SU-DHL-6 (cell line): Measurements from ENCODE around the gene LEPROT.

Source experiments
- H2AFZ ChIP-seq: fragments of 200-600 bp; sonication (generic); 2 replicates; pipeline ENCODE4 v1.6.1; 2014; ENCODE audit warnings: low read depth, mild to moderate bottlenecking, moderate library complexity, mixed read lengths, antibody characterized with exemption, low read length; ENCODE audit not compliant: severe bottlenecking
- H3F3A ChIP-seq: fragments of 200-600 bp; shearing (Covaris generic); 2 replicates; pipeline ENCODE4 v1.6.0; 2016; ENCODE audit warnings: antibody characterized with exemption, mild to moderate bottlenecking; ENCODE audit not compliant: insufficient read depth
- H3K27ac ChIP-seq: fragments of 200-600 bp; sonication (generic); 2 replicates; pipeline ENCODE4 v1.5.1; 2016; ENCODE audit warnings: low read depth, mild to moderate bottlenecking, low read length, moderate library complexity, mixed read lengths
- H3K27me3 ChIP-seq: fragments of 200-600 bp; sonication (generic), shearing (Covaris generic); 2 replicates; pipeline ENCODE4 v1.6.0; 2014; ENCODE audit warnings: mild to moderate bottlenecking, low read length
- H3K36me3 ChIP-seq: fragments of 200-600 bp; sonication (generic); 2 replicates; pipeline ENCODE4 v1.6.1; 2014; ENCODE audit warnings: mild to moderate bottlenecking, low read length, mixed read lengths
- H3K4me2 ChIP-seq: fragments of 300-600, 200-600 bp; shearing (Covaris generic), sonication (generic); 2 replicates; pipeline ENCODE4 v1.6.0; 2014; ENCODE audit warnings: low read length, low read depth, mild to moderate bottlenecking; ENCODE audit not compliant: poor library complexity, severe bottlenecking
- H3K4me3 ChIP-seq: fragments of 200-600 bp; sonication (generic); 2 replicates; pipeline ENCODE4 v1.5.1; 2014; ENCODE audit warnings: antibody characterized with exemption, low read length, mild to moderate bottlenecking, mixed read lengths; ENCODE audit not compliant: insufficient read depth, poor library complexity, severe bottlenecking
- H3K79me2 ChIP-seq: fragments of 200-600 bp; sonication (generic); 2 replicates; pipeline ENCODE4 v1.6.1; 2014; ENCODE audit warnings: mild to moderate bottlenecking, low read length, moderate library complexity; ENCODE audit not compliant: insufficient read depth
- H3K9ac ChIP-seq: fragments of 200-600 bp; sonication (generic); 2 replicates; pipeline ENCODE4 v1.7.0; 2014; ENCODE audit warnings: mild to moderate bottlenecking, low read length
- H3K9me2 ChIP-seq: fragments of 200-600 bp; sonication (generic); replicated peaks from 2 replicates; pipeline ENCODE4 v1.6.1; 2014; ENCODE audit warnings: low read length; ENCODE audit not compliant: insufficient read depth
- H3K9me3 ChIP-seq: fragments of 200-600 bp; sonication (generic); 2 replicates; pipeline ENCODE4 v1.6.1; 2014; ENCODE audit warnings: low read length, mixed read lengths; ENCODE audit not compliant: insufficient read depth
- H4K20me1 ChIP-seq: fragments of 200-600 bp; sonication (generic); 2 replicates; pipeline ENCODE4 v1.6.1; 2014; ENCODE audit warnings: low read depth, mild to moderate bottlenecking, antibody characterized with exemption, low read length, moderate library complexity, mixed read lengths
- CTCF ChIP-seq: fragments of 200-600 bp; sonication (generic); IDR thresholded peaks from one replicate; pipeline ENCODE4 v1.5.1; 2017; ENCODE audit warnings: antibody characterized with exemption, mild to moderate bottlenecking, low read length, moderate library complexity; ENCODE audit not compliant: insufficient read depth, poor library complexity, severe bottlenecking
- EZH2phosphoT487 ChIP-seq: fragments of 200-600 bp; sonication (generic), shearing (Covaris generic); conservative IDR thresholded peaks from 2 replicates; pipeline ENCODE4 v1.6.1; 2018; ENCODE audit warnings: mild to moderate bottlenecking, antibody characterized with exemption, low read length, moderate library complexity, mixed read lengths

LEPROT gene

GRCh38 chr1:65431111-65431705, 10.7 kb downstream of the LEPROT start:
- no peak overlapping the region for H3K27ac ChIP-seq
- no peak overlapping the region for H3K4me3 ChIP-seq
- no peak overlapping the region for H3K4me2 ChIP-seq
- no peak overlapping the region for H2AFZ ChIP-seq
- no peaks in the 10 kb centered on the region for H3K79me2 ChIP-seq
- no peaks in the 10 kb centered on the region for H3K9me2 ChIP-seq
- no peaks in the 10 kb centered on the region for H3F3A ChIP-seq
- no peaks in the 10 kb centered on the region for H3K27me3 ChIP-seq
- no peaks in the 10 kb centered on the region for H3K9me3 ChIP-seq
- H3K36me3 ChIP-seq, result no peaks in the 10 kb centered on the region
- H3K9ac ChIP-seq, result no peak overlapping the region
- H4K20me1 ChIP-seq, result no peaks in the 10 kb centered on the region
- no peak for TF ChIP-seq EZH2phosphoT487
- peak; percentile 57 for TF ChIP-seq CTCF

GRCh38 chr1:65432918-65433317, 12.4 kb downstream of the LEPROT start:
- Histone ChIP-seq H2AFZ (no peak overlapping the region), H3K36me3 (no peaks in the 10 kb centered on the region), H3K9ac (no peak overlapping the region), H3F3A (no peaks in the 10 kb centered on the region), H3K79me2 (no peaks in the 10 kb centered on the region), H3K27me3 (no peaks in the 10 kb centered on the region), H3K4me2 (no peak overlapping the region), H3K27ac (no peak overlapping the region), H3K4me3 (no peak overlapping the region), H4K20me1 (no peaks in the 10 kb centered on the region), H3K9me3 (no peaks in the 10 kb centered on the region), H3K9me2 (no peaks in the 10 kb centered on the region)
- TF ChIP-seq CTCF (no peak), EZH2phosphoT487 (no peak)

GRCh38 chr1:65434255-65434654, 13.8 kb downstream of the LEPROT start:
- Histone ChIP-seq H3F3A (no peaks in the 10 kb centered on the region), H3K4me3 (no peak overlapping the region), H3K4me2 (no peak overlapping the region), H3K36me3 (no peaks in the 10 kb centered on the region), H3K27me3 (no peaks in the 10 kb centered on the region), H3K9me3 (no peaks in the 10 kb centered on the region), H3K79me2 (no peaks in the 10 kb centered on the region), H3K27ac (no peak overlapping the region), H3K9ac (no peak overlapping the region), H3K9me2 (no peaks in the 10 kb centered on the region), H2AFZ (no peak overlapping the region), H4K20me1 (no peaks in the 10 kb centered on the region)
- TF ChIP-seq CTCF (no peak), EZH2phosphoT487 (no peak)
